MM.1S (cell line): ENCODE data around the gene MSI2.

Experiments
- DNase-seq: peaks from one replicate; pipeline ENCODE4 v3.0.0-alpha.2; 2015
- H2AFZ ChIP-seq: fragments of 300-600 bp; sonication (generic); 2 replicates; pipeline ENCODE4 v1.6.0; 2016; ENCODE audit warnings: antibody characterized with exemption, low read length
- H3F3A ChIP-seq: fragments of 300-600 bp; sonication (generic); 2 replicates; pipeline ENCODE4 v1.6.1; 2016; ENCODE audit warnings: mild to moderate bottlenecking, antibody characterized with exemption, low read length, moderate library complexity, mixed read lengths; ENCODE audit not compliant: insufficient read depth
- H3K27ac ChIP-seq: fragments of 300-600 bp; sonication (generic); 2 replicates; pipeline ENCODE4 v1.5.1; 2016; ENCODE audit warnings: mild to moderate bottlenecking, low read length
- H3K27me3 ChIP-seq: fragments of 300-600 bp; sonication (generic); replicated peaks from 2 replicates; pipeline ENCODE4 v1.6.0; 2016; ENCODE audit warnings: low read length; ENCODE audit not compliant: insufficient read depth
- H3K36me3 ChIP-seq: fragments of 300-600 bp; sonication (generic); replicated peaks from 2 replicates; pipeline ENCODE4 v1.6.1; 2016; ENCODE audit warnings: mild to moderate bottlenecking, low read length, mixed read lengths; ENCODE audit not compliant: insufficient read depth
- H3K4me1 ChIP-seq: fragments of 300-600 bp; sonication (generic); 2 replicates; pipeline ENCODE4 v1.6.1; 2016; ENCODE audit warnings: low read length, mixed read lengths
- H3K4me2 ChIP-seq: fragments of 300-600 bp; sonication (generic); 2 replicates; pipeline ENCODE4 v1.6.0; 2016; ENCODE audit warnings: low read depth, low read length
- H3K4me3 ChIP-seq: fragments of 300-600 bp; sonication (generic); 2 replicates; pipeline ENCODE4 v1.5.1; 2016; ENCODE audit warnings: low read length, mixed read lengths
- H3K79me2 ChIP-seq: fragments of 300-600 bp; sonication (generic); 2 replicates; pipeline ENCODE4 v1.6.1; 2016; ENCODE audit warnings: mixed run types, low read length, mixed read lengths
- H3K9ac ChIP-seq: fragments of 300-600 bp; sonication (generic); 2 replicates; pipeline ENCODE4 v1.6.1; 2016; ENCODE audit warnings: low read length, mixed read lengths
- H3K9me2 ChIP-seq: fragments of 300-600 bp; sonication (generic); replicated peaks from 2 replicates; pipeline ENCODE4 v1.6.1; 2016; ENCODE audit warnings: mild to moderate bottlenecking, low read length, mixed read lengths; ENCODE audit not compliant: insufficient read depth
- H3K9me3 ChIP-seq: fragments of 300-600 bp; sonication (generic); replicated peaks from 2 replicates; pipeline ENCODE4 v1.6.1; 2016; ENCODE audit warnings: mild to moderate bottlenecking, low read length, mixed read lengths; ENCODE audit not compliant: insufficient read depth
- H4K20me1 ChIP-seq: fragments of 300-600 bp; sonication (generic); 2 replicates; pipeline ENCODE4 v1.6.1; 2016; ENCODE audit warnings: mild to moderate bottlenecking, low read length, moderate library complexity, mixed read lengths; ENCODE audit not compliant: insufficient read depth
- EZH2 ChIP-seq: fragments of 300-600 bp; sonication (generic); optimal IDR thresholded peaks from 2 replicates; pipeline ENCODE3; 2017; ENCODE audit warnings: low read depth, mild to moderate bottlenecking, antibody characterized with exemption, low read length, mixed read lengths
- EZH2phosphoT487 ChIP-seq: fragments of 300-600 bp; sonication (generic); IDR thresholded peaks from 2 replicates; pipeline ENCODE4 v1.6.1; 2018; ENCODE audit warnings: antibody characterized with exemption, low read length
- TF ChIP-seq, protein P1 (sequence below): fragments of 300-600 bp; sonication (generic); IDR thresholded peaks from 2 replicates; pipeline ENCODE4 v1.5.1; 2016; ENCODE audit warnings: antibody characterized with exemption, low read length, mixed read lengths

Gene MSI2

DNA sequence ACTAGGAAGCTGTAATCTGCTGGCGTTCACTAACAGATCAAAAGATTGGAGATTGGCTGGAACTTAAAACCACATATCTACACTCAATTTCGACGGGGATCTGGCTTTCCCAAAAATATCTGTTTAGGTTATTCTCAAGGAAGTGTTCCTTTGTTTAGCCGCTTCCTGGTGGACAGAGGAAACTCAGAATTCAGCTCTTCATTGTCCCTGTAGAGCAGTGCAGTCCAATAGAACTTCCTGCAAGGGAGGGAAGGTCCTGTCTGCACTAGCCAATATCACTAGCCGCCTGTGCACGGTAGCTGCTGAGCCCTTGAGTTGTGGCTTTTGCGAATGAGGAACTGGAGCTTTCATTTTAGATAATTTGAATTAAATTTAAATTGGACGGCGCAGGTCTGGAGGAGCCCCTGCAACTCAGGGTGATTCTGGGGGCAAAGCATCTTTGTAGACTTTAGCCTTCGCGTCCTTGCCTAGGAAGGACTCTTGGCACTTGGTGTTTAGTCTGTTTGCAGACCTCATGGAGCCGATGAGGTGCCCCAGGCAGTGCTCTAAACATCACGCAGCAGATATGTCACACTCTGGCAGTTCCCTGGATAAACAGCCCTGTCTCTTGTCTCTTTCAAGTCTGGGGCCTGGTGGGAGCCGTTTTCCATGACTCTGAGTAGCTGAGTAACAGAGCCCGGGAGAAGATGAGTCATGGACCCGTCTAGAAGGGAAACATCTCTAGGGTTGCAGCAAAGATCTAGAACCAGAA is 366.5 kb downstream of the MSI2 start:
- no peaks in the 10 kb centered on the region for H3F3A ChIP-seq
- H3K9ac ChIP-seq, result no peak overlapping the region
- H2AFZ ChIP-seq, result no peak overlapping the region
- no peaks in the 10 kb centered on the region for H3K4me1 ChIP-seq
- H3K79me2 ChIP-seq, result no peaks in the 10 kb centered on the region
- H4K20me1 ChIP-seq, result no peaks in the 10 kb centered on the region
- no peak overlapping the region for H3K4me3 ChIP-seq
- no peak for DNase-seq
- no peak overlapping the region for H3K4me2 ChIP-seq
- TF ChIP-seq EZH2 (no peak), EZH2phosphoT487 (no peak)
- TF ChIP-seq, protein P1, sequence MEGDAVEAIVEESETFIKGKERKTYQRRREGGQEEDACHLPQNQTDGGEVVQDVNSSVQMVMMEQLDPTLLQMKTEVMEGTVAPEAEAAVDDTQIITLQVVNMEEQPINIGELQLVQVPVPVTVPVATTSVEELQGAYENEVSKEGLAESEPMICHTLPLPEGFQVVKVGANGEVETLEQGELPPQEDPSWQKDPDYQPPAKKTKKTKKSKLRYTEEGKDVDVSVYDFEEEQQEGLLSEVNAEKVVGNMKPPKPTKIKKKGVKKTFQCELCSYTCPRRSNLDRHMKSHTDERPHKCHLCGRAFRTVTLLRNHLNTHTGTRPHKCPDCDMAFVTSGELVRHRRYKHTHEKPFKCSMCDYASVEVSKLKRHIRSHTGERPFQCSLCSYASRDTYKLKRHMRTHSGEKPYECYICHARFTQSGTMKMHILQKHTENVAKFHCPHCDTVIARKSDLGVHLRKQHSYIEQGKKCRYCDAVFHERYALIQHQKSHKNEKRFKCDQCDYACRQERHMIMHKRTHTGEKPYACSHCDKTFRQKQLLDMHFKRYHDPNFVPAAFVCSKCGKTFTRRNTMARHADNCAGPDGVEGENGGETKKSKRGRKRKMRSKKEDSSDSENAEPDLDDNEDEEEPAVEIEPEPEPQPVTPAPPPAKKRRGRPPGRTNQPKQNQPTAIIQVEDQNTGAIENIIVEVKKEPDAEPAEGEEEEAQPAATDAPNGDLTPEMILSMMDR, result no peak
- no peak overlapping the region for H3K27ac ChIP-seq
- no peaks in the 10 kb centered on the region for H3K9me2 ChIP-seq
- no peaks in the 10 kb centered on the region for H3K9me3 ChIP-seq
- no peaks in the 10 kb centered on the region for H3K36me3 ChIP-seq
- no peaks in the 10 kb centered on the region for H3K27me3 ChIP-seq

DNA sequence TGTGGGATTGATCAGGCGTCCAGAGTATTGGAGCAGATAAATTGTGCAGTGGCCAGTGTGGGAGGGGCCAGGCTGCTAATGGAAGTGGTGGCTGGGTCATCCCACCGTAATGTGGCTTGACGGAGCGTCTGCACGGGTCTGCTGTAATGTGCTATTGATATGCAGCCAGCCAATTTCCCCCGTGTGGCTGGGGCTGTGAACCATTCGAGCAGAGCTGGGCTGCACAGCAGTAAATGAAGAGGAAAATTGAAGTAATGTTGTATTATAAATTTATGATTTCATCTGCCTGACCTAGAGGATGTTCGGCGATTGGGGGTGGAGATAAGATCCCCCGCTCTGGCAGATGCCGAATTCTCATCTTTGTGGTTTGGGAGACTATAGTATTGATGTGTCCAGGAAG is 367.3 kb downstream of the MSI2 start:
- Histone ChIP-seq H3K9ac (no peak overlapping the region), H4K20me1 (no peaks in the 10 kb centered on the region), H2AFZ (no peak overlapping the region), H3F3A (no peaks in the 10 kb centered on the region), H3K9me2 (no peaks in the 10 kb centered on the region), H3K4me2 (no peak overlapping the region), H3K27ac (no peak overlapping the region), H3K36me3 (no peaks in the 10 kb centered on the region), H3K79me2 (no peaks in the 10 kb centered on the region), H3K4me3 (no peak overlapping the region), H3K4me1 (peaks cover 4% of the 10 kb centered on the region), H3K9me3 (no peaks in the 10 kb centered on the region), H3K27me3 (no peaks in the 10 kb centered on the region)
- DNase-seq, result no peak
- TF ChIP-seq EZH2phosphoT487 (no peak), EZH2 (no peak)
- TF ChIP-seq, protein P1, result no peak

DNA sequence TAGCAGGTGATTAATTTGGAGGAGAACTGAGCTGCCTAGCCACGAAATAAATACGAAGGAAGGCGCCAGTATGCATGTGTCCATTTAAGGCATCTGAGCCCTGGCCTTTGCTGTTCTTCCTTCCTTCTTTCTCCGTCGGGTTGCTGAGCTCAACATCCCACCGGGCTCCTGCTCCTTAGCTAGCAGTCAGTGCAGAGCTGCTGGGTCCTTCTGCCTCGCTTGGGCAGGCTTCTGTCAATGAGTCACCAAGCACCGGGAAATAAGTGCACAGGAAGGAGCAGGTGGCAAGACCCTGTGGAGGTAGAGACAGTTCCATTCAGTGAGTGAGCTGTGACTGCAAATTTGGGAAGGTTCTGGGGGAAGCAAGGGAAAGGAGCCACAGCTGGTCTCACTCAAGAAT is 368.1 kb downstream of the MSI2 start:
- Histone ChIP-seq H3K9me2 (no peaks in the 10 kb centered on the region), H3K36me3 (no peaks in the 10 kb centered on the region), H4K20me1 (no peaks in the 10 kb centered on the region), H3K9ac (no peak overlapping the region), H3K4me1 (peaks cover 11% of the 10 kb centered on the region), H3F3A (no peaks in the 10 kb centered on the region; the same call in 1 of the 2 replicates), H3K4me3 (no peak overlapping the region), H3K27me3 (no peaks in the 10 kb centered on the region), H2AFZ (no peak overlapping the region), H3K9me3 (no peaks in the 10 kb centered on the region), H3K4me2 (no peak overlapping the region), H3K79me2 (no peaks in the 10 kb centered on the region), H3K27ac (no peak overlapping the region)
- DNase-seq, result no peak
- no peak for TF ChIP-seq EZH2phosphoT487
- TF ChIP-seq, protein P1, result no peak
- TF ChIP-seq EZH2, result no peak
